Activated B cell treated with CpG ODN at 0.5 μM for 24 hours (primary cell): ENCODE measurements around the gene SAE1. TPM values are rescaled to one million over a fixed set of nuclear protein-coding genes. Genes with fewer than 3 reads are reported as not detected.

Experiments
- ATAC-seq: fragments of 200-7000 bp; cut with Tn5 transposase; one replicate; pipeline ENCODE4 v1.10.0; 2021; ENCODE audit warnings: low read depth, mild to moderate bottlenecking, moderate library complexity
- CTCF ChIA-PET: fragments of 350-600 bp; sonication (Branson Sonifier 250); formaldehyde crosslinking; loops from one replicate; lab custom pipeline; 2021; ENCODE audit warnings: antibody characterized with exemption; lab: Charles Lee
- POLR2A ChIA-PET: fragments of 350-600 bp; sonication (Branson Sonifier 250); formaldehyde crosslinking; loops from one replicate; lab custom pipeline; 2021; ENCODE audit warnings: antibody characterized with exemption; lab: Charles Lee
- DNase-seq: peaks from one replicate; pipeline ENCODE4 v3.0.0; 2022
- H3K27ac Mint-ChIP-seq: one replicate; pipeline ENCODE4 v1.8.0; 2020; ENCODE audit warnings: mixed read lengths
- H3K27me3 Mint-ChIP-seq: one replicate; pipeline ENCODE4 v1.8.0; 2021; ENCODE audit warnings: mixed read lengths
- H3K36me3 Mint-ChIP-seq: one replicate; pipeline ENCODE4 v1.8.0; 2021; ENCODE audit warnings: low read depth, mixed read lengths
- H3K4me1 Mint-ChIP-seq: one replicate; pipeline ENCODE4 v1.8.0; 2021; ENCODE audit warnings: mixed read lengths
- H3K4me3 Mint-ChIP-seq: one replicate; pipeline ENCODE4 v1.8.0; 2020; ENCODE audit warnings: mild to moderate bottlenecking, mixed read lengths
- H3K9me3 Mint-ChIP-seq: one replicate; pipeline ENCODE4 v1.8.0; 2020; ENCODE audit warnings: mixed read lengths
- CTCF ChIP-seq: fragments of 200-600 bp; IDR thresholded peaks from one replicate; pipeline ENCODE4 v1.8.0; 2022; ENCODE audit warnings: antibody characterized with exemption, mild to moderate bottlenecking
- intact Hi-C: fragments of 100-400 bp; cut with micrococcal nuclease; formaldehyde crosslinking; loops from one replicate; pipeline ENCODE4 v1.15.1; 2024
- total RNA-seq: library from RNA; stranded (reverse); gene quantifications from 2 replicates; pipeline ENCODE4 v1.2.3, GENCODE V29; 2022

The SAE1 gene
- total RNA-seq, 1 donor from 2014 or later = 67.4 TPM

- ChIA-PET POLR2A (interaction anchor here (0.6 to 1.4 kb wide), 3 partner anchors 20 to 97 kb away, joined by 3 to 6 read pairs (median 3); partner anchors contain the start of gene CCDC9), CTCF (interaction anchor here (0.9 to 3.6 kb wide), 3 partner anchors 52 to 86 kb away, joined by 3 to 17 read pairs (median 3); no protein-coding TSS in a partner anchor)
- peaks cover 51% of the 10 kb centered on the region for H3K36me3 Mint-ChIP-seq
- H3K4me1 Mint-ChIP-seq = peaks cover 32% of the 10 kb centered on the region
- TF ChIP-seq CTCF = no peak
- no peaks in the 10 kb centered on the region for H3K9me3 Mint-ChIP-seq
- H3K27me3 Mint-ChIP-seq = no peaks in the 10 kb centered on the region
- intact Hi-C loops = loop anchor here (5.0 kb wide), 1 partner anchor 33 kb away; no protein-coding TSS in a partner anchor
- ATAC-seq = no peak
- no peak for DNase-seq
- H3K4me3 Mint-ChIP-seq = no peak overlapping the region
- peak overlapping the region; percentile 4 for H3K27ac Mint-ChIP-seq
Measured at GRCh38 chr19:47158879-47159503, 28.4 kb downstream of the SAE1 start.

- H3K36me3 Mint-ChIP-seq = peaks cover 47% of the 10 kb centered on the region
Measured at GRCh38 chr19:47161876-47162489, 31.3 kb downstream of the SAE1 start.

GRCh38 chr19:47168065-47168464, 37.4 kb downstream of the SAE1 start:
- no peaks in the 10 kb centered on the region for H3K27me3 Mint-ChIP-seq
- no peaks in the 10 kb centered on the region for H3K4me1 Mint-ChIP-seq
- H3K4me3 Mint-ChIP-seq = no peak overlapping the region
- H3K27ac Mint-ChIP-seq = no peak overlapping the region
- no peak for TF ChIP-seq CTCF
- ChIA-PET POLR2A (interaction anchor here (0.6 kb wide), 1 partner anchor 451 kb away, joined by 8 read pairs; the partner anchor contains the start of gene PRKD2), CTCF (interaction anchor here (0.7 to 1.5 kb wide), 2 partner anchors 19 to 39 kb away, joined by 3 to 5 read pairs; no protein-coding TSS in a partner anchor)
- no peak for ATAC-seq
- H3K36me3 Mint-ChIP-seq = peaks cover 48% of the 10 kb centered on the region
- DNase-seq = no peak
- intact Hi-C loops = no loop called here
- H3K9me3 Mint-ChIP-seq = no peaks in the 10 kb centered on the region

More at GRCh38 chr19:47161876-47162489, 31.3 kb downstream of the SAE1 start:
- ATAC-seq (no peak), DNase-seq (no peak)
- Mint-ChIP-seq H3K4me3 (no peak overlapping the region), H3K27me3 (no peaks in the 10 kb centered on the region), H3K27ac (no peak overlapping the region), H3K4me1 (peaks cover 21% of the 10 kb centered on the region), H3K9me3 (no peaks in the 10 kb centered on the region)
- intact Hi-C loops = no loop called here
- POLR2A ChIA-PET = interaction anchor here (0.6 kb wide), 1 partner anchor 39 kb away, joined by 9 read pairs; no protein-coding TSS in a partner anchor
- CTCF ChIA-PET = interaction anchor here (1.4 kb wide), 1 partner anchor 82 kb away, joined by 5 read pairs; no protein-coding TSS in a partner anchor
- no peak for TF ChIP-seq CTCF

GRCh38 chr19:47172666-47173455, 42.2 kb downstream of the SAE1 start:
- POLR2A ChIA-PET = no interaction called here
- TF ChIP-seq CTCF = no peak
- DNase-seq (no peak), ATAC-seq (no peak)
- H3K9me3 Mint-ChIP-seq = no peaks in the 10 kb centered on the region
- intact Hi-C loops = no loop called here
- H3K4me1 Mint-ChIP-seq = no peaks in the 10 kb centered on the region
- CTCF ChIA-PET = no interaction called here
- H3K36me3 Mint-ChIP-seq = peaks cover 73% of the 10 kb centered on the region
- no peak overlapping the region for H3K4me3 Mint-ChIP-seq
- H3K27me3 Mint-ChIP-seq = no peaks in the 10 kb centered on the region
- no peak overlapping the region for H3K27ac Mint-ChIP-seq
